ENCODE measurements around the gene WDR86. TPM values are rescaled to one million over a fixed set of nuclear protein-coding genes. Genes with fewer than 3 reads are reported as not detected.
A peak's percentile ranks its signal among the peaks of the same experiment; 100 is the strongest.

The WDR86 gene, protein sequence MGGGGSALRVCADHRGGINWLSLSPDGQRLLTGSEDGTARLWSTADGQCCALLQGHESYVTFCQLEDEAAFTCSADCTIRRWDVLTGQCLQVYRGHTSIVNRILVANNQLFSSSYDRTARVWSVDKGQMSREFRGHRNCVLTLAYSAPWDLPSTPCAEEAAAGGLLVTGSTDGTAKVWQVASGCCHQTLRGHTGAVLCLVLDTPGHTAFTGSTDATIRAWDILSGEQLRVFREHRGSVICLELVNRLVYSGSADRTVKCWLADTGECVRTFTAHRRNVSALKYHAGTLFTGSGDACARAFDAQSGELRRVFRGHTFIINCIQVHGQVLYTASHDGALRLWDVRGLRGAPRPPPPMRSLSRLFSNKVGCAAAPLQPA
- total RNA-seq (2021; ENCODE audit: unreplicated experiment) (not detected), Bru-seq, nascent RNA (percentile 5 among the genes with signal in this experiment), BruChase-seq, experiment 1, labeled RNA remaining after a 6-hour chase (percentile 5 among the genes with signal in this experiment), BruChase-seq, experiment 2, labeled RNA remaining after a 2-hour chase (percentile 11 among the genes with signal in this experiment)
- 0.42 and 0.64 TPM in 2 replicates for polyA plus RNA-seq (2012)
- long read RNA-seq = 0 reads

GRCh38 chr7:151409667-151410404 is at the start of gene WDR86:
Gene WDR86, minus strand, starts transcription at chr7:151410038. Its CDS starts 449 bp downstream, at chr7:151409589.
- intact Hi-C loops (cut with micrococcal nuclease) = no loop called here
- no peak for TF ChIP-seq ZFX (IDR thresholded peaks at IDR 0.05)
- no peak for TF ChIP-seq EGR1 (IDR thresholded peaks at IDR 0.05; ENCODE audit: low read depth)
- TF ChIP-seq ATF3 (IDR thresholded peaks at IDR 0.05) = no peak
- no peak for TF ChIP-seq TCF7L2 (IDR thresholded peaks at IDR 0.05; ENCODE audit: borderline replicate concordance, extremely low read depth, insufficient read depth, insufficient read length)
- no peak for TF ChIP-seq POLR2A (IDR thresholded peaks at IDR 0.05; ENCODE audit: borderline replicate concordance, extremely low read depth, insufficient read depth, insufficient read length)
- no peak for TF ChIP-seq REST (IDR thresholded peaks at IDR 0.05; ENCODE audit: low read depth)
- no peak for TF ChIP-seq RAD21 (IDR thresholded peaks at IDR 0.05; ENCODE audit: low read depth)
- TF ChIP-seq EZH2phosphoT487 (IDR thresholded peaks at IDR 0.05; ENCODE audit: borderline replicate concordance) = no peak
- TF ChIP-seq SP1 (IDR thresholded peaks at IDR 0.05; ENCODE audit: low read depth) = no peak
- no peak for TF ChIP-seq ZBTB33 (IDR thresholded peaks at IDR 0.05; ENCODE audit: extremely low read depth, insufficient replicate concordance, low read length)
- TF ChIP-seq EZH2 (IDR thresholded peaks at IDR 0.05) = no peak
- TF ChIP-seq CTCF (IDR thresholded peaks at IDR 0.05 in 2 of 3, conservative IDR thresholded peaks at IDR 0.05 in 1 of 3; ENCODE audit: borderline replicate concordance in 1 of 3, insufficient read depth in 1 of 3, low read depth in 2 of 3, low read length in 2 of 3) = no peak
- Histone ChIP-seq H3K9me2 (ENCODE audit: insufficient read depth) (no peaks in the 10 kb centered on the region), H3K4me3 (replicated peaks in 1 of 2; ENCODE audit: low read depth in 1 of 2, low read length in 2 of 2) (no peak within 1 kb of the TSS), H3K4me2 (ENCODE audit: low read length) (no peak within 1 kb of the TSS), H3K79me2 (ENCODE audit: insufficient read depth, low read length) (no peaks in the 10 kb centered on the region), H3K9ac (ENCODE audit: low read length) (no peak within 1 kb of the TSS), H3K4me1 (ENCODE audit: control insufficient read depth in 1 of 2, insufficient read depth in 2 of 2, low read length in 2 of 2) (peaks cover 10 to 17% of the 10 kb centered on the region in 2 experiments), H3K27me3 (ENCODE audit: insufficient read depth, low read length) (no peaks in the 10 kb centered on the region), H3K27ac (ENCODE audit: low read depth, low read length) (no peak within 1 kb of the TSS), H4K20me1 (ENCODE audit: insufficient read depth) (no peaks in the 10 kb centered on the region), H3K9me3 (ENCODE audit: control insufficient read depth in 1 of 2, insufficient read depth in 1 of 2, low read depth in 1 of 2, low read length in 2 of 2) (no peaks in the 10 kb centered on the region), H3K36me3 (ENCODE audit: control insufficient read depth in 1 of 2, insufficient read depth in 2 of 2, low read length in 2 of 2) (no peaks in the 10 kb centered on the region), H2AFZ (ENCODE audit: low read depth, low read length, poor library complexity, severe bottlenecking) (no peak within 1 kb of the TSS)
- BruUV-seq (replicated peaks) = no TSS peak
- no peak for ATAC-seq
- CTCF ChIA-PET = no interaction called here
- RAD21 ChIA-PET (ENCODE audit: low non-redundant PET in 1 of 2, low total read pairs in 2 of 2, uncharacterized antibody in 2 of 2, unreplicated experiment in 2 of 2) = no interaction called here
- DNase-seq (ENCODE audit: low read depth, low spot score) = no peak
- POLR2A ChIA-PET = no interaction called here

Data from HCT116 (cell line).